H9 (cell line): Measurements from ENCODE around the gene CYTL1. TPM values are rescaled to one million over a fixed set of nuclear protein-coding genes. Genes with fewer than 3 reads are reported as not detected.

Experiments used
- DNase-seq: peaks from one replicate; pipeline ENCODE4 v3.0.0-alpha.2; 2017
- H2AFZ ChIP-seq: one replicate; pipeline ENCODE4 v1.6.1; 2013; ENCODE audit warnings: mild to moderate bottlenecking, low read length, control low read depth, moderate library complexity
- H2AK5ac ChIP-seq: 2 replicates; pipeline ENCODE4 v1.6.1; 2013; ENCODE audit warnings: low read length, control low read depth, mixed read lengths; ENCODE audit not compliant: insufficient read length
- H2BK120ac ChIP-seq: one replicate; pipeline ENCODE4 v1.6.1; 2013; ENCODE audit warnings: low read depth, mild to moderate bottlenecking, low read length, control low read depth, inconsistent platforms; ENCODE audit not compliant: poor library complexity, severe bottlenecking
- H2BK12ac ChIP-seq: 2 replicates; pipeline ENCODE4 v1.6.1; 2013; ENCODE audit warnings: low read length, control low read depth, mixed read lengths, low read depth; ENCODE audit not compliant: insufficient read length
- H2BK15ac ChIP-seq: 2 replicates; pipeline ENCODE4 v1.6.1; 2013; ENCODE audit warnings: low read depth, low read length, control low read depth
- H2BK20ac ChIP-seq: one replicate; pipeline ENCODE4 v1.6.1; 2013; ENCODE audit warnings: low read depth, mild to moderate bottlenecking, low read length, control low read depth, inconsistent platforms; ENCODE audit not compliant: poor library complexity, severe bottlenecking
- H2BK5ac ChIP-seq: 2 replicates; pipeline ENCODE4 v1.6.1; 2013; ENCODE audit warnings: low read length, control low read depth, mixed read lengths; ENCODE audit not compliant: insufficient read length
- H3K14ac ChIP-seq: 2 replicates; pipeline ENCODE4 v1.6.1; 2013; ENCODE audit warnings: low read length, control low read depth; ENCODE audit not compliant: insufficient read depth
- H3K18ac ChIP-seq: 2 replicates; pipeline ENCODE4 v1.6.1; 2013; ENCODE audit warnings: low read depth, mild to moderate bottlenecking, mixed read lengths, low read length, control low read depth; ENCODE audit not compliant: insufficient read length
- H3K23ac ChIP-seq: 2 replicates; pipeline ENCODE4 v1.6.1; 2013; ENCODE audit warnings: low read length, control low read depth, mixed read lengths, low read depth; ENCODE audit not compliant: insufficient read length
- H3K23me2 ChIP-seq: 2 replicates; pipeline ENCODE4 v1.6.1; 2013; ENCODE audit warnings: low read depth, mild to moderate bottlenecking, mixed read lengths, low read length, control low read depth; ENCODE audit not compliant: insufficient read length, poor library complexity, severe bottlenecking
- H3K27ac ChIP-seq: 2 replicates; pipeline ENCODE4 v1.5.1; 2013; ENCODE audit warnings: low read length, control low read depth, mixed read lengths, low read depth; ENCODE audit not compliant: insufficient read length
- H3K27me3 ChIP-seq: 2 replicates; pipeline ENCODE4 v1.6.1; 2013; ENCODE audit warnings: low read length, control low read depth, inconsistent platforms; ENCODE audit not compliant: insufficient read depth
- H3K4ac ChIP-seq: 2 replicates; pipeline ENCODE4 v1.6.1; 2013; ENCODE audit warnings: low read depth, mild to moderate bottlenecking, control low read depth, inconsistent platforms, low read length, moderate library complexity
- H3K4me1 ChIP-seq: 2 replicates; pipeline ENCODE4 v1.6.1; 2013; ENCODE audit warnings: low read length, control low read depth, inconsistent platforms; ENCODE audit not compliant: insufficient read depth
- H3K4me2 ChIP-seq: 2 replicates; pipeline ENCODE4 v1.6.1; 2013; ENCODE audit warnings: low read length, control low read depth, mixed read lengths; ENCODE audit not compliant: insufficient read length, insufficient read depth
- H3K56ac ChIP-seq: 2 replicates; pipeline ENCODE4 v1.6.1; 2013; ENCODE audit warnings: low read depth, mild to moderate bottlenecking, mixed read lengths, low read length, control low read depth; ENCODE audit not compliant: insufficient read length
- H3K79me1 ChIP-seq: 2 replicates; pipeline ENCODE4 v1.6.1; 2013; ENCODE audit warnings: low read depth, mild to moderate bottlenecking, moderate library complexity, low read length, control low read depth, inconsistent platforms; ENCODE audit not compliant: insufficient read depth, poor library complexity, severe bottlenecking
- H3K79me2 ChIP-seq: 2 replicates; pipeline ENCODE4 v1.6.1; 2013; ENCODE audit warnings: low read length, control low read depth, inconsistent platforms; ENCODE audit not compliant: insufficient read depth
- H3K9ac ChIP-seq: 2 replicates; pipeline ENCODE4 v1.6.1; 2013; ENCODE audit warnings: low read length, control low read depth, mixed read lengths; ENCODE audit not compliant: insufficient read length; ENCODE audit errors: extremely low read depth
- H3K9me3 ChIP-seq: one replicate; pipeline ENCODE4 v1.6.1; 2013; ENCODE audit warnings: low read depth, low read length, inconsistent platforms; ENCODE audit not compliant: control insufficient read depth
- H3T11ph ChIP-seq: one replicate; pipeline ENCODE4 v1.6.1; 2013; ENCODE audit warnings: mild to moderate bottlenecking, low read length, control low read depth, inconsistent platforms
- H4K20me1 ChIP-seq: one replicate; pipeline ENCODE4 v1.6.1; 2013; ENCODE audit not compliant: control insufficient read depth, insufficient read length, insufficient read depth
- H4K5ac ChIP-seq: 2 replicates; pipeline ENCODE4 v1.6.1; 2013; ENCODE audit warnings: low read depth, mild to moderate bottlenecking, mixed read lengths, low read length, control low read depth; ENCODE audit not compliant: insufficient read length
- H4K8ac ChIP-seq: replicated peaks from 2 replicates; pipeline ENCODE4 v1.6.1; 2013; ENCODE audit warnings: low read length, control low read depth, mixed read lengths, low read depth; ENCODE audit not compliant: insufficient read length
- H4K91ac ChIP-seq: 2 replicates; pipeline ENCODE4 v1.6.1; 2013; ENCODE audit warnings: low read depth, mild to moderate bottlenecking, moderate library complexity, mixed read lengths, low read length, control low read depth; ENCODE audit not compliant: insufficient read length
- H3K27ac Mint-ChIP-seq, 3 experiments: 2 replicates in 2 of 3; 3 replicates in 1 of 3; pipeline ENCODE4 v1.8.0; 2020 to 2021; ENCODE audit warnings: mixed read lengths in 3 of 3, mild to moderate bottlenecking in 1 of 3, moderate library complexity in 1 of 3
- H3K27me3 Mint-ChIP-seq: 2 replicates; pipeline ENCODE4 v1.8.0; 2021; ENCODE audit warnings: low read depth, mild to moderate bottlenecking, moderate library complexity, mixed read lengths
- H3K36me3 Mint-ChIP-seq, 3 experiments: 2 replicates in 2 of 3; 3 replicates in 1 of 3; pipeline ENCODE4 v1.8.0; 2020 to 2021; ENCODE audit warnings: low read depth in 3 of 3, mixed read lengths in 3 of 3; ENCODE audit not compliant: insufficient read depth in 1 of 3
- H3K4me1 Mint-ChIP-seq, 2 experiments: 2 replicates each; pipeline ENCODE4 v1.8.0; 2020; ENCODE audit warnings: mixed read lengths in 2 of 2
- H3K4me3 Mint-ChIP-seq, 2 experiments: 2 replicates in 1 of 2; 3 replicates in 1 of 2; pipeline ENCODE4 v1.8.0; 2020 to 2021; ENCODE audit warnings: mild to moderate bottlenecking in 2 of 2, mixed read lengths in 2 of 2, moderate library complexity in 1 of 2
- H3K9me3 Mint-ChIP-seq, 2 experiments: 2 replicates in 1 of 2; 3 replicates in 1 of 2; pipeline ENCODE4 v1.8.0; 2020; ENCODE audit warnings: mild to moderate bottlenecking in 2 of 2, mixed read lengths in 2 of 2, moderate library complexity in 1 of 2
- CTCF ChIP-seq: fragments of 200-600 bp; sonication (generic); conservative IDR thresholded peaks from 3 replicates; pipeline ENCODE4 v1.8.0; 2021; ENCODE audit warnings: antibody characterized with exemption, mild to moderate bottlenecking
- WGBS: extraction: QIAGEN DNeasy Blood & Tissue Kit; methylation state at CpG from one replicate; pipeline ENCODE4 v1.1.7; 2013; ENCODE audit warnings: missing lambda C conversion rate, low lambda C conversion rate, mixed read lengths; ENCODE audit not compliant: insufficient read length; ENCODE audit errors: extremely low coverage; 5-methylcytosine and 5-hydroxymethylcytosine counted together
- long read RNA-seq: library from polyadenylated mRNA; unstranded; transcript quantifications from one replicate; pipeline ENCODE4 v2.0.0, GENCODE V29; 2020
- total RNA-seq: library from RNA; stranded (reverse); gene quantifications from 2 replicates; pipeline ENCODE4 v1.2.1, GENCODE V29; 2021

The CYTL1 gene
- total RNA-seq: 1.4 and 1.7 TPM in 2 replicates
- long read RNA-seq, partial matches to known transcripts: 0 of 1 reads
- long read RNA-seq, other reads (novel, unspliced or antisense): 1 of 1 reads

GRCh38 chr4:5019274-5019673 is at the start of gene CYTL1:
Gene CYTL1 (minus strand): TSS chr4:5019458. CDS start chr4:5019445, 13 bp downstream.
- H3K23ac ChIP-seq: no peak within 1 kb of the TSS
- H3K23me2 ChIP-seq: no peaks in the 10 kb centered on the region
- no peaks in the 10 kb centered on the region for H3K4me1 ChIP-seq
- no peak within 1 kb of the TSS for H2BK20ac ChIP-seq
- H3K79me2 ChIP-seq: 0 out of 2 replicates have a peak, but pooled peaks cover 1% of the 10 kb centered on the region
- no peak within 1 kb of the TSS for H2BK5ac ChIP-seq
- no peak within 1 kb of the TSS for H2AFZ ChIP-seq
- Mint-ChIP-seq H3K27ac (peak within 1 kb of the TSS in 2 of 3 experiments; percentile 69 to 70; a peak in 1 of 7 replicates), H3K36me3 (no peaks in the 10 kb centered on the region), H3K4me1 (peaks cover 12 to 15% of the 10 kb centered on the region in 2 experiments), H3K9me3 (no peaks in the 10 kb centered on the region; a peak in 2 of 5 replicates), H3K4me3 (peak within 1 kb of the TSS; percentile 43 to 47; a peak in 4 of 5 replicates), H3K27me3 (peaks cover 38% of the 10 kb centered on the region)
- peak within 1 kb of the TSS; percentile 35 for H3K18ac ChIP-seq
- WGBS: no CpG with 5 or more reads among the region's 28 CpGs
- no peak within 1 kb of the TSS for H3T11ph ChIP-seq
- no peak for TF ChIP-seq CTCF
- H3K4ac ChIP-seq: no peak within 1 kb of the TSS
- H3K9ac ChIP-seq: no peak within 1 kb of the TSS
- peak within 1 kb of the TSS; percentile 56 for H3K4me2 ChIP-seq
- H2AK5ac ChIP-seq: no peak within 1 kb of the TSS
- H3K14ac ChIP-seq: no peak within 1 kb of the TSS; the same call in 1 of the 2 replicates
- no peak within 1 kb of the TSS for H4K8ac ChIP-seq
- no peak within 1 kb of the TSS for H2BK12ac ChIP-seq
- H3K27ac ChIP-seq: no peak within 1 kb of the TSS
- H4K91ac ChIP-seq: no peak within 1 kb of the TSS
- no peaks in the 10 kb centered on the region for H3K79me1 ChIP-seq
- peak; percentile 73 for DNase-seq
- H4K5ac ChIP-seq: no peak within 1 kb of the TSS
- H3K9me3 ChIP-seq: no peaks in the 10 kb centered on the region
- H3K56ac ChIP-seq: no peak within 1 kb of the TSS
- no peaks in the 10 kb centered on the region for H4K20me1 ChIP-seq
- no peak within 1 kb of the TSS for H2BK120ac ChIP-seq
- H3K27me3 ChIP-seq: peaks cover 6% of the 10 kb centered on the region; the same call in 1 of the 2 replicates
- no peak within 1 kb of the TSS; the same call in 1 of the 2 replicates for H2BK15ac ChIP-seq
